Suppressor macrophage treated with lipopolysaccharide for 4 hours (primary cell): ENCODE data around the gene RBM34.
"Not testable (repeated sequence)": the region's sequence is repeated elsewhere in the genome, so short reads cannot be mapped to it uniquely, and the experiment has no call there.

Experiments used
- DNase-seq: peaks from one replicate; pipeline ENCODE4 v3.0.0-alpha.2; 2020

Gene RBM34

DNA sequence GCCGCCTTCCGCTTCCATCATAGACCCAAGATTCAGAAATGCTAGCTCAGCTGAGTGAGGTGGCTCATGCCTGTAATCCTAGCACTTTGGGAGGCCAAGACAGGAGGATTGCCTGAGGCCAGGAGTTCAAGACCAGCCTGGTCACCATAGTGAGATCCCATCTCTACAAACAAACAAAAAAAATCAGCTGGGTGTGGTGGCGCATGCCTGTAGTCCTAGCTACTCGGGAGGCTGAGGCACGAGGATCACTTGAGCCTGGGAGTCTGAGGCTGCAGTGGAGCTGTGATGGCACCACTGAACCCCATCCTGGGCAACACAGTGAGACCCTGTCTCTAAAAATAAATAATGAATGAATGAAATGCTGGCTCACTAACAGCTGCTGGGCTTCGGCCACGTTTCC lies 72.1 kb downstream of the RBM34 start:
- DNase-seq = no peak

- DNase-seq = no peak
Measured at GRCh38 chr1:235088430-235088829, 72.6 kb downstream of the RBM34 start.

GRCh38 chr1:235087906-235088305 lies 73.1 kb downstream of the RBM34 start:
- no peak for DNase-seq

- DNase-seq = not testable (repeated sequence)
Measured at GRCh38 chr1:235085411-235086117, 75.5 kb downstream of the RBM34 start.
